Measurements from ENCODE around the gene TMA7.

The TMA7 gene

GRCh38 chr3:48465237-48465530 lies 25.1 kb downstream of the TMA7 start:
- H2AFZ ChIP-seq (ENCODE audit: low read length) = no peak overlapping the region
- TF ChIP-seq EZH2phosphoT487 (IDR thresholded peaks at IDR 0.05; ENCODE audit: borderline replicate concordance) (no peak), CTCF (conservative IDR thresholded peaks at IDR 0.05; ENCODE audit: low read length) (no peak)
- H3K4me3 ChIP-seq (ENCODE audit: low read length, poor library complexity, severe bottlenecking) = no peak overlapping the region
- H3K9ac ChIP-seq (ENCODE audit: low read depth, low read length, poor library complexity, severe bottlenecking) = peak overlapping the region; percentile 88
- peaks cover 14% of the 10 kb centered on the region for H4K20me1 ChIP-seq (ENCODE audit: insufficient read depth, low read length, poor library complexity, severe bottlenecking)
- no peaks in the 10 kb centered on the region for H3K9me2 ChIP-seq (replicated peaks; ENCODE audit: low read depth, low read length)
- no peaks in the 10 kb centered on the region for H3K27me3 ChIP-seq (ENCODE audit: insufficient read depth, low read length, poor library complexity, severe bottlenecking)
- peak overlapping the region; percentile 92 for H3K4me2 ChIP-seq (ENCODE audit: low read depth, low read length, poor library complexity, severe bottlenecking)
- H3F3A ChIP-seq (ENCODE audit: low read depth) = no peaks in the 10 kb centered on the region
- peaks cover 36% of the 10 kb centered on the region for H3K4me1 ChIP-seq (ENCODE audit: insufficient read depth, low read length, poor library complexity, severe bottlenecking)
- peaks cover 41% of the 10 kb centered on the region for H3K79me2 ChIP-seq (ENCODE audit: insufficient read depth, low read length)
- no peaks in the 10 kb centered on the region for H3K9me3 ChIP-seq (ENCODE audit: insufficient read depth, low read depth, low read length)
- peaks cover 18% of the 10 kb centered on the region; the same call in 1 of the 2 replicates for H3K36me3 ChIP-seq (ENCODE audit: insufficient read depth, low read length)

- no peaks in the 10 kb centered on the region for H3K27me3 ChIP-seq (ENCODE audit: insufficient read depth, low read length, poor library complexity, severe bottlenecking)
- peaks cover 16% of the 10 kb centered on the region for H4K20me1 ChIP-seq (ENCODE audit: insufficient read depth, low read length, poor library complexity, severe bottlenecking)
- H3K36me3 ChIP-seq (ENCODE audit: insufficient read depth, low read length) = peaks cover 13% of the 10 kb centered on the region; the same call in 1 of the 2 replicates
- H3F3A ChIP-seq (ENCODE audit: low read depth) = no peaks in the 10 kb centered on the region
- TF ChIP-seq EZH2phosphoT487 (IDR thresholded peaks at IDR 0.05; ENCODE audit: borderline replicate concordance) = no peak
- peak; percentile 67 for TF ChIP-seq CTCF (conservative IDR thresholded peaks at IDR 0.05; ENCODE audit: low read length)
- peak overlapping the region; percentile 87 for H3K4me3 ChIP-seq (ENCODE audit: low read length, poor library complexity, severe bottlenecking)
- H3K9ac ChIP-seq (ENCODE audit: low read depth, low read length, poor library complexity, severe bottlenecking) = peak overlapping the region; percentile 88
- H3K79me2 ChIP-seq (ENCODE audit: insufficient read depth, low read length) = peaks cover 47% of the 10 kb centered on the region
- H3K4me1 ChIP-seq (ENCODE audit: insufficient read depth, low read length, poor library complexity, severe bottlenecking) = peaks cover 41% of the 10 kb centered on the region
- peak overlapping the region; percentile 75 for H2AFZ ChIP-seq (ENCODE audit: low read length)
- peak overlapping the region; percentile 92 for H3K4me2 ChIP-seq (ENCODE audit: low read depth, low read length, poor library complexity, severe bottlenecking)
- no peaks in the 10 kb centered on the region for H3K9me3 ChIP-seq (ENCODE audit: insufficient read depth, low read depth, low read length)
- H3K9me2 ChIP-seq (replicated peaks; ENCODE audit: low read depth, low read length) = no peaks in the 10 kb centered on the region
These were observed 25.7 kb downstream of the TMA7 start for GRCh38 chr3:48465531-48466378.

GRCh38 chr3:48466386-48467109 lies 26.5 kb downstream of the TMA7 start:
- Histone ChIP-seq H3K4me2 (ENCODE audit: low read depth, low read length, poor library complexity, severe bottlenecking) (peak overlapping the region; percentile 92), H3F3A (ENCODE audit: low read depth) (no peaks in the 10 kb centered on the region), H3K4me1 (ENCODE audit: insufficient read depth, low read length, poor library complexity, severe bottlenecking) (peaks cover 44% of the 10 kb centered on the region), H2AFZ (ENCODE audit: low read length) (peak overlapping the region; percentile 75), H4K20me1 (ENCODE audit: insufficient read depth, low read length, poor library complexity, severe bottlenecking) (peaks cover 16% of the 10 kb centered on the region), H3K9me2 (replicated peaks; ENCODE audit: low read depth, low read length) (no peaks in the 10 kb centered on the region), H3K9me3 (ENCODE audit: insufficient read depth, low read depth, low read length) (no peaks in the 10 kb centered on the region), H3K27me3 (ENCODE audit: insufficient read depth, low read length, poor library complexity, severe bottlenecking) (no peaks in the 10 kb centered on the region), H3K79me2 (ENCODE audit: insufficient read depth, low read length) (peaks cover 55% of the 10 kb centered on the region), H3K4me3 (ENCODE audit: low read length, poor library complexity, severe bottlenecking) (peak overlapping the region; percentile 87), H3K36me3 (ENCODE audit: insufficient read depth, low read length) (peaks cover 9% of the 10 kb centered on the region; the same call in 1 of the 2 replicates), H3K9ac (ENCODE audit: low read depth, low read length, poor library complexity, severe bottlenecking) (peak overlapping the region; percentile 88)
- TF ChIP-seq EZH2phosphoT487 (IDR thresholded peaks at IDR 0.05; ENCODE audit: borderline replicate concordance) (no peak), CTCF (conservative IDR thresholded peaks at IDR 0.05; ENCODE audit: low read length) (no peak)
